H1 (cell line): ENCODE measurements around the gene BLTP3B. TPM values are rescaled to one million over a fixed set of nuclear protein-coding genes. Genes with fewer than 3 reads are reported as not detected.

ENCODE experiments used
- CTCF ChIA-PET: fragments of 300-600 bp; sonication (Branson Sonifier 250); formaldehyde crosslinking; loops from one replicate; lab custom pipeline; 2021; ENCODE audit not compliant: partially characterized antibody; lab: Charles Lee
- POLR2A ChIA-PET: fragments of 300-600 bp; sonication (Branson Sonifier 250); formaldehyde crosslinking; loops from one replicate; lab custom pipeline; 2021; ENCODE audit warnings: inconsistent platforms; ENCODE audit not compliant: partially characterized antibody; lab: Charles Lee
- DNase-seq, 2 experiments: peaks; one replicate each; pipeline versions ENCODE4 v3.0.0 to v3.0.0-alpha.2; 2010 to 2022; ENCODE audit warnings: low spot score in 2 of 2, low read depth in 1 of 2, mixed read lengths in 1 of 2
- FAIRE-seq: peaks from 2 replicates; lab custom pipeline; 2011; peaks lifted over from hg19 to GRCh38; lab: Jason Lieb, UNC
- H2AFZ ChIP-seq: 2 replicates; pipeline ENCODE4 v1.8.1; 2012; ENCODE audit warnings: low read length, inconsistent platforms
- H2AK5ac ChIP-seq: 2 replicates; pipeline ENCODE4 v1.6.1; 2013; ENCODE audit warnings: low read depth, low read length
- H2BK120ac ChIP-seq: replicated peaks from 2 replicates; pipeline ENCODE3; 2013; ENCODE audit warnings: low read depth, low read length, inconsistent platforms
- H2BK12ac ChIP-seq: 2 replicates; pipeline ENCODE4 v1.6.1; 2013; ENCODE audit warnings: low read depth, low read length
- H2BK15ac ChIP-seq: 2 replicates; pipeline ENCODE4 v1.6.1; 2013; ENCODE audit warnings: low read length
- H2BK20ac ChIP-seq: 2 replicates; pipeline ENCODE4 v1.6.1; 2013; ENCODE audit warnings: low read length
- H2BK5ac ChIP-seq: 2 replicates; pipeline ENCODE4 v1.6.1; 2013; ENCODE audit warnings: low read depth, low read length
- H3K14ac ChIP-seq: 2 replicates; pipeline ENCODE4 v1.6.1; 2013; ENCODE audit warnings: inconsistent platforms; ENCODE audit not compliant: insufficient read length
- H3K18ac ChIP-seq: 2 replicates; pipeline ENCODE4 v1.6.1; 2013; ENCODE audit warnings: low read length; ENCODE audit errors: extremely low read depth
- H3K23ac ChIP-seq: 2 replicates; pipeline ENCODE4 v1.6.1; 2013; ENCODE audit warnings: inconsistent platforms; ENCODE audit not compliant: insufficient read length
- H3K23me2 ChIP-seq: 2 replicates; pipeline ENCODE4 v1.6.1; 2013; ENCODE audit warnings: low read depth, low read length
- H3K27ac ChIP-seq: 2 replicates; pipeline ENCODE4 v1.6.1; 2011; ENCODE audit warnings: low read depth, low read length, inconsistent platforms
- H3K27me3 ChIP-seq, 4 experiments: replicated peaks in 1 of 4; 1 replicate in 1 of 4; 2 replicates in 3 of 4; pipeline versions ENCODE4 v1.6.1 to v1.8.1; 2011 to 2013; ENCODE audit warnings: low read length in 3 of 4, mild to moderate bottlenecking in 3 of 4, inconsistent platforms in 2 of 4, mixed read lengths in 2 of 4, moderate library complexity in 1 of 4; ENCODE audit not compliant: control insufficient read depth in 3 of 4, insufficient read depth in 3 of 4; ENCODE audit errors: extremely low read depth in 1 of 4
- H3K36me3 ChIP-seq, 4 experiments: 2 replicates each; pipeline versions ENCODE4 v1.6.1 to v1.8.1; 2011 to 2013; ENCODE audit warnings: mild to moderate bottlenecking in 4 of 4, low read length in 3 of 4, moderate library complexity in 2 of 4, control low read depth in 1 of 4, inconsistent platforms in 1 of 4; ENCODE audit not compliant: insufficient read depth in 4 of 4, control insufficient read depth in 2 of 4
- H3K4ac ChIP-seq: replicated peaks from 2 replicates; pipeline ENCODE3; 2013; ENCODE audit warnings: low read length, low read depth, mixed read lengths, inconsistent platforms; ENCODE audit not compliant: insufficient read length
- H3K4me1 ChIP-seq, 4 experiments: replicated peaks in 1 of 4; 1 replicate in 1 of 4; 2 replicates in 3 of 4; pipeline versions ENCODE4 v1.6.1 to v1.8.1; 2011 to 2013; ENCODE audit warnings: low read length in 3 of 4, inconsistent platforms in 2 of 4, mixed read lengths in 1 of 4; ENCODE audit not compliant: insufficient read depth in 4 of 4, control insufficient read depth in 3 of 4
- H3K4me2 ChIP-seq, 2 experiments: 2 replicates each; pipeline versions ENCODE4 v1.6.1 to v1.8.1; 2011 to 2013; ENCODE audit warnings: low read depth in 2 of 2, low read length in 2 of 2, control low read depth in 1 of 2, inconsistent platforms in 1 of 2, mild to moderate bottlenecking in 1 of 2; ENCODE audit not compliant: insufficient read depth in 1 of 2
- H3K4me3 ChIP-seq, 4 experiments: fragments of 200-600, 300-600 bp in 1 of 4; sonication (generic), shearing (Covaris generic), sonication (Bioruptor Twin) in 1 of 4; 2 replicates each; pipeline versions ENCODE4 v1.5.1 to v1.8.1; 2011 to 2016; ENCODE audit warnings: low read length in 4 of 4, low read depth in 3 of 4, control low read depth in 2 of 4, inconsistent platforms in 2 of 4, mild to moderate bottlenecking in 2 of 4, mixed read lengths in 1 of 4, moderate library complexity in 1 of 4; ENCODE audit not compliant: insufficient read depth in 2 of 4; ENCODE audit errors: extremely low read depth in 1 of 4
- H3K56ac ChIP-seq: replicated peaks from 2 replicates; pipeline ENCODE3; 2013; ENCODE audit warnings: low read depth, mild to moderate bottlenecking, mixed read lengths, low read length, inconsistent platforms; ENCODE audit not compliant: insufficient read length
- H3K79me1 ChIP-seq: 2 replicates; pipeline ENCODE4 v1.6.1; 2013; ENCODE audit warnings: low read depth, low read length, control low read depth
- H3K79me2 ChIP-seq, 2 experiments: 2 replicates each; pipeline versions ENCODE4 v1.6.1 to v1.8.1; 2012 to 2013; ENCODE audit warnings: low read length in 2 of 2, mild to moderate bottlenecking in 2 of 2, inconsistent platforms in 1 of 2; ENCODE audit not compliant: insufficient read depth in 2 of 2, control insufficient read depth in 1 of 2
- H3K9ac ChIP-seq, 4 experiments: replicated peaks in 1 of 4; 1 replicate in 1 of 4; 2 replicates in 3 of 4; pipeline versions ENCODE4 v1.6.1 to v1.8.1; 2011 to 2013; ENCODE audit warnings: low read depth in 3 of 4, low read length in 3 of 4, control low read depth in 2 of 4, mild to moderate bottlenecking in 2 of 4, moderate library complexity in 2 of 4, inconsistent platforms in 1 of 4; ENCODE audit errors: extremely low read depth in 1 of 4
- H3K9me3 ChIP-seq, 2 experiments: 2 replicates each; pipeline versions ENCODE4 v1.6.1 to v1.8.1; 2012 to 2013; ENCODE audit warnings: mild to moderate bottlenecking in 2 of 2, moderate library complexity in 2 of 2, control low read depth in 1 of 2, inconsistent platforms in 1 of 2, low read depth in 1 of 2, low read length in 1 of 2, mixed read lengths in 1 of 2; ENCODE audit not compliant: insufficient read depth in 2 of 2
- H4K20me1 ChIP-seq, 2 experiments: replicated peaks in 1 of 2; 2 replicates each; pipeline versions ENCODE3 to v1.8.1; 2011 to 2013; ENCODE audit warnings: inconsistent platforms in 2 of 2, low read length in 2 of 2, mild to moderate bottlenecking in 1 of 2; ENCODE audit not compliant: insufficient read depth in 2 of 2, control insufficient read depth in 1 of 2
- H4K5ac ChIP-seq: 2 replicates; pipeline ENCODE4 v1.6.1; 2013; ENCODE audit warnings: low read length, low read depth, mixed read lengths, inconsistent platforms; ENCODE audit not compliant: insufficient read length
- H4K8ac ChIP-seq: 2 replicates; pipeline ENCODE4 v1.8.0; 2013; ENCODE audit warnings: mild to moderate bottlenecking, moderate library complexity, low read length, inconsistent platforms; ENCODE audit not compliant: insufficient read depth; ENCODE audit errors: extremely low read depth
- H4K91ac ChIP-seq: replicated peaks from 2 replicates; pipeline ENCODE3; 2013; ENCODE audit warnings: low read length, mixed read lengths, inconsistent platforms; ENCODE audit not compliant: insufficient read length
- CBX8 ChIP-seq: fragments of 300-800, 300-1000 bp; sonication (generic); IDR thresholded peaks from 2 replicates; pipeline ENCODE4 v1.7.1; 2016; ENCODE audit warnings: low read depth, low read length, borderline replicate concordance
- EZH2 ChIP-seq: fragments of 200-600 bp; sonication (generic); IDR thresholded peaks from 2 replicates; pipeline ENCODE4 v1.7.1; 2012; ENCODE audit warnings: low read depth, mild to moderate bottlenecking, moderate library complexity, low read length, inconsistent platforms; ENCODE audit not compliant: severe bottlenecking
- JUND ChIP-seq: IDR thresholded peaks from 2 replicates; pipeline ENCODE4 v1.6.1; 2011; ENCODE audit warnings: mild to moderate bottlenecking, improper control_type of control experiment, low read length
- MAX ChIP-seq: IDR thresholded peaks from 2 replicates; pipeline ENCODE4 v1.6.1; 2012; ENCODE audit warnings: inconsistent platforms
- PHF8 ChIP-seq: fragments of 200-600 bp; sonication (generic); conservative IDR thresholded peaks from 2 replicates; pipeline ENCODE4 v1.7.1; 2012; ENCODE audit warnings: low read depth, mild to moderate bottlenecking, inconsistent platforms, low read length, moderate library complexity
- POU5F1 ChIP-seq: IDR thresholded peaks from 2 replicates; pipeline ENCODE4 v1.6.1; 2011; ENCODE audit warnings: low read depth, mild to moderate bottlenecking, low read length, moderate library complexity
- RFX5 ChIP-seq: IDR thresholded peaks from 2 replicates; pipeline ENCODE4 v1.6.1; 2011; ENCODE audit warnings: low read depth, low read length, improper control_type of control experiment, borderline replicate concordance
- RXRA ChIP-seq: IDR thresholded peaks from 2 replicates; pipeline ENCODE4 v1.6.1; 2011; ENCODE audit warnings: low read depth, mild to moderate bottlenecking, low read length, moderate library complexity; ENCODE audit not compliant: insufficient read depth
- SIN3A ChIP-seq, 2 experiments: IDR thresholded peaks in 1 of 2; conservative IDR thresholded peaks in 1 of 2; 2 replicates each; pipeline ENCODE4 v1.6.1; 2011 to 2012; ENCODE audit warnings: low read length in 2 of 2, improper control_type of control experiment in 1 of 2, low read depth in 1 of 2, mild to moderate bottlenecking in 1 of 2
- SIX5 ChIP-seq: IDR thresholded peaks from 2 replicates; pipeline ENCODE4 v1.6.1; 2011; ENCODE audit warnings: mild to moderate bottlenecking, low read depth, low read length
- SP2 ChIP-seq: IDR thresholded peaks from 2 replicates; pipeline ENCODE4 v1.6.1; 2012; ENCODE audit warnings: mild to moderate bottlenecking, low read length, inconsistent platforms
- SUZ12 ChIP-seq: fragments of 200-600 bp; sonication (generic); IDR thresholded peaks from 2 replicates; pipeline ENCODE4 v1.6.1; 2012; ENCODE audit warnings: mild to moderate bottlenecking, inconsistent platforms, low read length, moderate library complexity, mixed read lengths
- TAF1 ChIP-seq: IDR thresholded peaks from 2 replicates; pipeline ENCODE4 v1.6.1; 2011; ENCODE audit warnings: mild to moderate bottlenecking, low read depth, low read length
- TAF7 ChIP-seq: optimal IDR thresholded peaks from 2 replicates; pipeline ENCODE3; 2011; ENCODE audit warnings: low read depth, mild to moderate bottlenecking, inconsistent platforms, low read length, moderate library complexity, borderline replicate concordance
- polyA plus RNA-seq, 7 experiments: library from polyadenylated mRNA; depleted of rRNA in 3 of 7; stranded (reverse) in 5 of 7; unstranded in 2 of 7; fragments of >200 nt in 5 of 7; fragments of 200-250 nt in 2 of 7; gene quantifications; 1 replicate in 5 of 7; 2 replicates in 1 of 7; 4 replicates in 1 of 7; pipeline versions ENCODE4 v1.2.1 to v1.2.3, GENCODE V29; 2011 to 2013; ENCODE audit warnings: missing spikeins in 2 of 7, mixed read lengths in 2 of 7
- total RNA-seq: library from RNA; stranded (reverse); fragmentation: NEBNext Ultra II Directional; extraction: Animal tissue kit (Norgen Biotek cat#: 25700); gene quantifications from 2 replicates; pipeline ENCODE4 v1.2.1, GENCODE V29; 2021

BLTP3B gene
- total and polyA plus RNA-seq, 2 of the 8 experiments (the other 6 are each of a cell fraction or from before 2014, with no cell fraction given) = 7.0 to 28.6 TPM

GRCh38 chr12:100171248-100171647 is 28.6 kb upstream of the BLTP3B start:
- no peak overlapping the region for H2BK5ac ChIP-seq
- no peak overlapping the region for H3K27ac ChIP-seq
- H2AK5ac ChIP-seq = no peak overlapping the region
- no peak overlapping the region for H2AFZ ChIP-seq
- no peak overlapping the region for H3K4ac ChIP-seq
- ChIA-PET CTCF (interaction anchor here (0.8 to 7.6 kb wide), 5 partner anchors 11 to 42 kb away, joined by 3 to 41 read pairs (median 3); no protein-coding TSS in a partner anchor), POLR2A (interaction anchor here (1.0 to 1.8 kb wide), 2 partner anchors 12 to 18 kb away, joined by 3 to 6 read pairs; no protein-coding TSS in a partner anchor)
- no peak for DNase-seq
- no peak overlapping the region for H3K14ac ChIP-seq
- H2BK15ac ChIP-seq = no peak overlapping the region
- H4K8ac ChIP-seq = no peak overlapping the region
- no peak overlapping the region for H3K18ac ChIP-seq
- H3K9me3 ChIP-seq = no peaks in the 10 kb centered on the region
- no peak overlapping the region for H3K23ac ChIP-seq
- no peak overlapping the region for H4K5ac ChIP-seq
- no peaks in the 10 kb centered on the region for H3K4me1 ChIP-seq
- H3K23me2 ChIP-seq = no peaks in the 10 kb centered on the region
- no peak overlapping the region for H2BK120ac ChIP-seq
- no peak overlapping the region for H3K4me2 ChIP-seq
- H3K9ac ChIP-seq = no peak overlapping the region
- FAIRE-seq = no peak
- no peaks in the 10 kb centered on the region for H3K27me3 ChIP-seq
- no peak overlapping the region for H3K56ac ChIP-seq
- no peak overlapping the region for H2BK20ac ChIP-seq
- H3K36me3 ChIP-seq = peaks cover 0 to 6% (median 0%) of the 10 kb centered on the region in 4 experiments; a peak in 4 of 8 replicates
- no peak overlapping the region for H4K91ac ChIP-seq
- no peaks in the 10 kb centered on the region for H3K79me2 ChIP-seq
- no peaks in the 10 kb centered on the region for H4K20me1 ChIP-seq
- no peaks in the 10 kb centered on the region for H3K79me1 ChIP-seq
- H2BK12ac ChIP-seq = no peak overlapping the region
- H3K4me3 ChIP-seq = no peak overlapping the region
- TF ChIP-seq JUND (no peak), TAF7 (no peak), SUZ12 (no peak), EZH2 (no peak), POU5F1 (no peak), SIN3A (conservative IDR thresholded peaks at IDR 0.05 in 1 of 2, IDR thresholded peaks at IDR 0.05 in 1 of 2; ENCODE audit: low read depth in 1 of 2, low read length in 2 of 2) (no peak), RXRA (no peak), RFX5 (no peak), TAF1 (no peak), CBX8 (no peak), SP2 (no peak), MAX (no peak), SIX5 (no peak), PHF8 (no peak)
